HL-60/S4 treated with phorbol 12-myristate 13-acetate at 8.2 ng/mL for 4 days and 3 days (cell line): Measurements from ENCODE around the gene TBC1D10A.

Experiments
- in situ Hi-C: fragments of 300-500 bp; cut with MboI; formaldehyde crosslinking; loops from 2 replicates; pipeline ENCODE4 v1.15.0; 2022; ENCODE audit warnings: low sequenced_read_pairs

The TBC1D10A gene

DNA sequence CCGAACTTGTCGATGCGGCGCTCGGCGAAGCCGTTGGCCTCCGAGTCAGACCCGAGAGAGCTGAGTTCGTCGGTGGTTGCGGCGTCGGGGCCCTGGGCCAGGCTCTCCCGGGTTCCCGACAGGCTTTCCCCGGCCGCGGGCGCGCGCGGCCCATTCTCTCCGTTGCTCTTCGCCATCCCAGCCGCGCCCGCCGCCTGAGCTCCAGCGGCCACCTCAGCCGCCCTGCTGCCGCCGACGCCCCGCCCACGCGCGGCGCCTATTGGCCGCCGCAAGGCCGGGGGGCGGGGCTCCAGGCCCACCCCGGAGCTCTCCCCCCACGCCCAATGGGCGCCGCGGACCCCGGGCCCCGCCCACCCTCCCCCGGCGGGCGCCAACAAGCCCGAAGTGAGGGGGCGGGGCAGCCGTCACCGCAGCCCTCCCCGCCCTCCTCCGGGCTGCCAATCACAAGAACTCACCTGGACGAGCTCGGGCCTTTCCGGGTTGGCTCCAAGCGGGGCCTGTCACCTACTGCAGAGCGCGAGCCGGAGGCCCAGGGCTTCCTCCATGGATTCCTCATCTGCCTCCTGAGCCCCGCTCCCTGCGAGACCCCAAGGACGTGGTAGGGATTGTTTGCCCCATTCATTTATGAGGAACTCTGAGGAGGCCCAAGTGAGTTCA lies at the start of gene TBC1D10A:
Gene TBC1D10A (minus strand): TSS at position 236 of the 657 bp plus-strand sequence. CDS start 60 bp downstream, at position 176.
- in situ Hi-C loops = no loop called here

DNA sequence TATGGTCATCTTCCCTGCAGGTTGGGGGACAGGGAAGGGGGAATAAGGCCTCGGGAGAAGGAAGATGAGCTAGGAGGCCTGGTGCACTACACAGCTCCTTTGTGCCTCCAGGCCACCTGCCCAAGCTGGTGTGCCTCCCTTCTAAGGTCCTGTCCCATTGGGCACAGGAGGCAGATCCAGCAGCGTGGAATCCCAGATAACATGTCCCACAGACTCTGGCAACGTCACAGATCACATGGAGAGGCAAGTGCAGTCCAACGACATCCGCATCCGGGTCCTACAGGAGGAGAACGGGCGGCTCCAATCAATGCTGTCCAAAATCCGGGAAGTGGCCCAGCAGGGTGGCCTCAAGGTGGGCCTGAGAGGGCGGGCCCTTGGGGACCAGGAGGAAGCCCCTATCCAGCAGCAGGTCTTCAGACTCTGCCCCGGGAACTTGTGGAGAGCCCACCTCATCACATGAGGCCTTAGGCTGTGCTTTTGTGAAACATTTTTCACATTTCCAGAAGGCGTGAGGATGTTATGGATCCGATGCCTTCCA lies 48.6 kb upstream of the TBC1D10A start:
- in situ Hi-C loops = loop anchor here (25.0 kb wide), 1 partner anchor 263 kb away; no protein-coding TSS in a partner anchor

GRCh38 chr22:30373331-30374325 lies 46.9 kb upstream of the TBC1D10A start:
- in situ Hi-C loops = no loop called here

- in situ Hi-C loops = no loop called here
Observed at GRCh38 chr22:30372915-30373314, 46.2 kb upstream of the TBC1D10A start.

GRCh38 chr22:30371981-30372380 lies 45.2 kb upstream of the TBC1D10A start:
- in situ Hi-C loops = no loop called here

- in situ Hi-C loops = no loop called here
Observed at GRCh38 chr22:30371321-30371720, 44.6 kb upstream of the TBC1D10A start.

DNA sequence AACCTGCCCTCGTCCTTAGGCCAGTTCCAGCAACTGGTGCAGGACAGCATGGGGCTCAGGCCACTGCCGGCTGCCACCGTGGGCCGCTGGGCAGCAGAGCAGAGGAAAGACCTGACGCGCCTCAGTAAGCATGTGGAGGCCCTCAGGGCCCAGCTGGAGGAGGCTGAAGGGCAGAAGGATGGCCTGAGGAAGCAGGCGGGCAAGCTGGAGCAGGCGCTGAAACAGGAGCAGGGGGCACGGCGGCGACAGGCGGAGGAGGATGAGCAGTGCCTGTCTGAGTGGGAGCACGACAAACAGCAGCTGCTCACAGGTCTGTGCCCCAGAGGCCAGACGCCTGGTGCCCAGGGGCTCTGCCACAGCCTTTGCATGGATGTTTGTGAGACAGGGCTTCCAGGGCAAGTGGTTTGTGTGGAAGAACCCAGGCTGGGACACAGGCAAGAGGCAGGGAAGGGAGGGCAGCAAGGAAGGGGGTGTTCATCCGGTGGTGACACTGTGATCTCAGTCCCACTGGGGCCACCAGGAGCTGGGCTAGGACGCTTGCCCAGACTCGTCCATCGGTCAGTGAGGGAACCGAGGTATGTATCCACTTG lies 44.0 kb upstream of the TBC1D10A start:
- in situ Hi-C loops = no loop called here

- in situ Hi-C loops = no loop called here
Observed at GRCh38 chr22:30368420-30368819, 41.7 kb upstream of the TBC1D10A start.

GRCh38 chr22:30365891-30366290 lies 39.1 kb upstream of the TBC1D10A start:
- in situ Hi-C loops = no loop called here

DNA sequence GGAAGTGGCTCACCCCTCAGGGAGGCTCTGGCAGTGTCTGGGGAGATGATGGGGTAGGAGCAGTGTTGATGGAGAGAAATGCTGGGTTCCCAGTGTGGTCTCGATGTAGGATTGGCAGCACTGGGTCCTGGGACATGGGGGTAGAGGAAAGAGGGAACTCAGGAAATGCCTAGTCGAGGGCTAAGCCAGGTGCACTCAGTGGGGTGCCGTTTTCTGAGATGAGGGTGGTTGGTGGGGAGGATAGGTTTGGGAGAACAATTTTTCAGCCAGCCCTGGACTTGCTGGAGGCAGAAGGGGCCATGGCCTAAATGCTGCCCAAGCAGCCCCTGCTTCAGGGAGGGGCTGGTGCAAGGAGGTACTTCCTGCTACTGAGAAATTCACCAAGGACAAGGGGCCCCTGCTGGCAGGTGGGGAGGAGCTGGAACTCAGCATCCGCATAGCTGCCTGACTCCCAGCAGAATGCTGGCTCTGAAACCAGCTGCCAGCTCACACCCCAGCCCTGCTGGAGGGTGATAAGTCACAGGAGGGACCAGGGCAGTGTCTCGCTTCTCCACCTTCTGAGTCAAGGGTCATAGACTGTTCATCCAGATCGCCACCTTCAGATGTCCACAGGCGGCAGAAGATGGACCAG lies 36.0 kb upstream of the TBC1D10A start:
- in situ Hi-C loops = no loop called here

- in situ Hi-C loops = no loop called here
Observed at GRCh38 chr22:30361916-30362650, 35.3 kb upstream of the TBC1D10A start.

- in situ Hi-C loops = no loop called here
Observed at GRCh38 chr22:30358541-30358940, 31.8 kb upstream of the TBC1D10A start.

GRCh38 chr22:30357650-30358215 lies 31.0 kb upstream of the TBC1D10A start:
- in situ Hi-C loops = no loop called here

- in situ Hi-C loops = no loop called here
Observed at GRCh38 chr22:30357236-30357570, 30.5 kb upstream of the TBC1D10A start.

DNA sequence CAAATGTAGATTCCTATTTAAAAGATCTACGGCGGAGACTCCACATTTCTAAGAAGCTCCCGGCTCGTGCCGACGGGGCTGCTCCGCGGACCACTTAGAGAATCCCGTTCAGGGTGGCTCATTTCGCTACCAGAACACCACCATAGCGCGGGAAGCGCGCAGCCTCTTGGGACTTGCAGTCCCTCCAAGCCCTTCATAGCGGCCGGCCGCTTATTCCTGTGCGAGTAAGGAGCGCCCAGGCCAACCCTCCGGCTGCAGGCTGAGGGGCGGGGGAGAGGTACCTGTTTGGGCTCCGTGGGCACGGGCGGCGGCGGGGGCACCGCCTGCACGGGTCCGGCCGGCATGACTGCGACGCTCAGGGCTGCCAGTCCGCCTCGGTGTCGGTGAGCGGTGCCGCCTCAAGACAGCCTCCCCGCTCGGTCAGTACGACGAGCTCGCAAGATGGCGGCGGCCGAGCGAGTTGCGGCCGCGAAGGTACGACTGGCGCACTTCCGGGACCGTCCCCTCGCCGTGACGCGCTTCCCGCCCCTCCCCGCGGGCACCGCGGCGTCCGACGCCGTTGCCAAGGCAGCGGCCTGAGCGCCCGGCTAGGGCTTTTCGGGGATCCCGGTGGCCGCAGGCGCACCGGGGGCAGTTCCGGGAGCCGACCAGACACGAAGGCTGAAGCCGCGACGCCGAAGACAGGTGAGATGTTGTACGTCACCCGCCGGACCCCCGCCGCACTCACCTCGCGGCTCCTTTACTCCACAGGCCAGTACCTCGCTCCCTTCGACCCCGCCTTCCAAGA lies 29.9 kb upstream of the TBC1D10A start, which contains the start of the genes CCDC157 and SF3A1:
Gene CCDC157 (plus strand): TSS at position 559 of the 787 bp plus-strand sequence. CDS start 8,994 bp downstream, outside the sequence.
Gene SF3A1 (minus strand): TSS at position 446 of the 787 bp plus-strand sequence. CDS start 102 bp downstream, at position 344.
- in situ Hi-C loops = no loop called here

GRCh38 chr22:30354644-30355043 lies 27.9 kb upstream of the TBC1D10A start:
- in situ Hi-C loops = no loop called here

GRCh38 chr22:30351226-30351625 lies 24.5 kb upstream of the TBC1D10A start:
- in situ Hi-C loops = no loop called here

DNA sequence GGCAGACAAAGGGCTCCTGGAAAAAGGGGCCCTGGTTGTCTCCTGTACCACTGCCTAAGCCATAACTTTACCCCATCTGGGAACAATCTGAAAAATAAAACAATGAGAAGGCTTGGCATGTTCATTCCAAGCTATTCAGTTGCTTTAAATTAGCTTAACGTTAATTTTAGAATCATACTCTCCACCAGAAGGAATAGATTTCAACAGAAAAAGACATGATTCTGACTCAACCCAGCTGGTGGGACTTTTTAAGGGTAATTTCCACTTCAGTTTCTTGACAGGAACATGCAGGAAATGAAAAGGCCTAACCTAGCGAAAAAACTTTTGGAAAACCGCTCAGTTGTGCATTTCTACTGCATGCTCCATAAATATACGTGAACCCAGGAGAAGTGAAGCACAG lies 22.1 kb upstream of the TBC1D10A start:
- in situ Hi-C loops = no loop called here

DNA sequence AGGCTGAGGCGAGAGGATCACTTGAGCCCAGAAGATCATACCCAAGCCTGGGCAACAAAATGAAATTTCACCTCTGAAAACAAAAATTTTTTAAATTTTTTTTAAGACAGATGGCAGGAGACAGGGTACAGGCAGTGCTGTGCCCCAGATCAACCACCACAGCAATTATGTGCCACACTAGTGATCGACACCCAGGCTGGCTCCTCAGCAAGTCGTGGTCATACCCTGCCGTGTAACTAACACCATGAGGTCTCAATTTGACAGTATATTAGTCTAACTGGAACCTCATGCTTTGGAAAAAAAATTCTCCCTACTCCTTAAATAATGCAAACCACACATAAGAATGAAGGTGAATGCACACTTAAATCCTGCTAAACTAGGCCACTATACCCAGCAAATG lies 21.7 kb upstream of the TBC1D10A start:
- in situ Hi-C loops = no loop called here
